Breast epithelium (tissue), 3 donors: ENCODE data around the gene LENG8.

Source experiments
- CTCF ChIP-seq, 3 donors: fragments of 450-650 bp; IDR thresholded peaks; one replicate each; pipeline ENCODE4 v1.5.1; 2016 to 2017; ENCODE audit warnings: antibody characterized with exemption in 3 of 3, mild to moderate bottlenecking in 3 of 3, moderate library complexity in 3 of 3
- POLR2A ChIP-seq: fragments of 450-650 bp; IDR thresholded peaks from one replicate; pipeline ENCODE4 v1.6.1; 2016; ENCODE audit warnings: antibody characterized with exemption, mild to moderate bottlenecking, moderate library complexity
- POLR2AphosphoS5 ChIP-seq, 3 donors: sonication (generic); formaldehyde crosslinking; IDR thresholded peaks; one replicate each; pipeline ENCODE4 v1.6.1; 2017; ENCODE audit warnings: antibody characterized with exemption in 3 of 3

- TF ChIP-seq POLR2AphosphoS5 (IDR thresholded peaks at IDR 0.05) (no peak), CTCF (IDR thresholded peaks at IDR 0.05) (no peak), POLR2A (no peak)
Observed at GRCh38 chr19:54412877-54413276, 36.1 kb upstream of the LENG8 start.
